ENCODE measurements around the gene BBS4. TPM values are rescaled to one million over a fixed set of nuclear protein-coding genes. Genes with fewer than 3 reads are reported as not detected.
"Not testable (repeated sequence)": the region's sequence is repeated elsewhere in the genome, so short reads cannot be mapped to it uniquely, and the experiment has no call there.

Gene BBS4
- total and polyA plus RNA-seq, 2 of the 4 experiments (the other 2 are of a cell fraction), result 15.8 to 21.0 TPM

- peak overlapping the region; percentile 82 for H2AFZ ChIP-seq (replicated peaks; ENCODE audit: low read length, poor library complexity)
- intact Hi-C loops (cut with micrococcal nuclease) (loop anchor here (2.0 kb wide), 1 partner anchor 70 kb away; no protein-coding TSS in a partner anchor), in situ Hi-C loops (cut with MboI; ENCODE audit: low sequenced_read_pairs) (loop anchor here (10.0 kb wide), 2 partner anchors 56 to 366 kb away; no protein-coding TSS in a partner anchor)
- H2BK5ac ChIP-seq (ENCODE audit: low read depth, low read length, poor library complexity, severe bottlenecking); H4K8ac ChIP-seq (ENCODE audit: low read depth in 2 of 2, low read length in 2 of 2); H2AK5ac ChIP-seq (ENCODE audit: low read depth, low read length); H3K23ac ChIP-seq (ENCODE audit: low read depth, low read length); H3K4me1 ChIP-seq (ENCODE audit: control insufficient read depth, insufficient read depth, low read length); POLR2A ChIA-PET (ENCODE audit: unreplicated experiment); H2BK20ac ChIP-seq (ENCODE audit: low read depth, low read length); H3K27ac ChIP-seq (ENCODE audit: insufficient read depth, low read length); H4K5ac ChIP-seq (ENCODE audit: low read depth, low read length); H2AK9ac ChIP-seq (replicated peaks; ENCODE audit: low read depth, low read length, poor library complexity); H3K14ac ChIP-seq (replicated peaks; ENCODE audit: low read depth, low read length); H3K18ac ChIP-seq (ENCODE audit: low read depth, low read length); BruUV-seq (replicated peaks); H4K20me1 ChIP-seq (ENCODE audit: insufficient read depth, low read length); H2BK120ac ChIP-seq (ENCODE audit: low read depth, low read length); H3K36me3 ChIP-seq (ENCODE audit: control insufficient read depth, insufficient read depth, low read length); H4K91ac ChIP-seq (ENCODE audit: insufficient read depth, low read depth, low read length); H3K9me1 ChIP-seq (ENCODE audit: insufficient read depth, low read length); H3K9ac ChIP-seq (ENCODE audit: low read depth, low read length); dilution Hi-C loops (cut with HindIII; ENCODE audit: low sequenced_read_pairs, unreplicated experiment); H3K9me3 ChIP-seq (ENCODE audit: control insufficient read depth, insufficient read depth, low read length); H3K27me3 ChIP-seq (ENCODE audit: control insufficient read depth, insufficient read depth, low read length); H3K4ac ChIP-seq (ENCODE audit: low read depth, low read length); H2BK15ac ChIP-seq (ENCODE audit: low read depth, low read length); H3K56ac ChIP-seq (ENCODE audit: extremely low read depth, insufficient read depth, low read length); H3K79me1 ChIP-seq (ENCODE audit: low read depth in 1 of 2, low read length in 2 of 2): not testable (repeated sequence)
- ATAC-seq (ENCODE audit: low read depth) (peak; percentile 98), DNase-seq (peak; percentile 44)
- H3K4me2 ChIP-seq (ENCODE audit: low read depth, low read length), result peak overlapping the region; percentile 97
- CTCF ChIA-PET, result interaction anchor here (0.6 to 1.9 kb wide), 4 partner anchors 10 to 759 kb away, joined by 3 to 8 read pairs (median 5); no protein-coding TSS in a partner anchor
- 0% methylated on average over 1 of the region's 8 CpGs; no CpG with 5 or more reads in 1 of the 2 experiments for WGBS, 2 experiments (ENCODE audit: extremely low coverage in 2 of 2, insufficient read length in 1 of 2)
- TF ChIP-seq RAD21 (IDR thresholded peaks at IDR 0.05; ENCODE audit: low read length) (peak; percentile 38; the same call in 1 of the 2 replicates), CTCF (conservative IDR thresholded peaks at IDR 0.05; ENCODE audit: low read depth, low read length) (peak; percentile 60)
- peak overlapping the region; percentile 36 for H3K4me3 ChIP-seq (ENCODE audit: insufficient read depth, low read depth, low read length)
Observed at GRCh38 chr15:72670656-72671352, 15.2 kb upstream of the BBS4 start.
